GM18868 (cell line): ENCODE data around the gene CLDND1.
"Not testable (repeated sequence)": the region's sequence is repeated elsewhere in the genome, so short reads cannot be mapped to it uniquely, and the experiment has no call there.

Experiments
- ATAC-seq: cut with Tn5 transposase; IDR thresholded peaks from one replicate; pipeline ENCODE4 v1.9.1; 2021; ENCODE audit warnings: mild to moderate bottlenecking, moderate library complexity; ENCODE audit not compliant: unreplicated experiment

Gene CLDND1

DNA sequence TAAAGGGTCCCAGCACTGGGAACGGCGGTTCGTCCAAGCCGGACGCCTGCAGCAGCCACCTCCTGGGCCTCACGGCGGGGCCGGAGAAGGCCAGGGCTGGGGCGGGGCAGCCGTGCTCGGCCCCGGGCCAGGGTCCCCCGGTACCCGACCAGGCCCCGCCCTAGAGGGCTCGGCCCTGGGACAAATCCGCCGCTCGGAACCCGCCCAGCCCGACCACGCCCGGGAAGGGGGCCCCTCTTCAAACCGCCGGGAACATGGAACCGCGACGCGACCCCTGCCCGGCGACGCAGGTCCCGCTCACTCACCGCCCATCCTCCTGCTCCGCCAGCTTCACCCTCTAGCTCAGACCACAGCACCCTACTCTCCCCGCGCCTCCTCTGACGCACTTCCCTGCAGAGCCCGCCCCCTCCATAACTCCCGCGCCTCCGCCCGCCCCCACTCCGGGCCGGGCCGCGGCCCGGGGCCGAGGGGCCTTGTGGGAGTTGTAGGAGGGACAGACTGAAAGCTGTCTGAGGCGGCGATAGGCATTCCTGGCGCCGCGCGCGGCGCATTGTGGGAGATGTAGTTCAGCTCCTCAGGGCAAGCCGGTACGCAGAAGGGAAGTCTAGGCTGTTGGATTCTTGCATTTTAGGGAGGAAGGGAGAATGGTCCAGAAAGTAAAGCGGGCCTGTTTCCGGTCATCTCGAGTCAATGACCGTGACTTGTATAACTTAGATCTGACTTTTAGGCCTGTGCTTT lies at the start of gene CLDND1:
Gene CLDND1 (minus strand): TSS at position 359 of the 738 bp plus-strand sequence. CDS start 1,478 bp downstream, outside the sequence.
- peak; percentile 87 for ATAC-seq

DNA sequence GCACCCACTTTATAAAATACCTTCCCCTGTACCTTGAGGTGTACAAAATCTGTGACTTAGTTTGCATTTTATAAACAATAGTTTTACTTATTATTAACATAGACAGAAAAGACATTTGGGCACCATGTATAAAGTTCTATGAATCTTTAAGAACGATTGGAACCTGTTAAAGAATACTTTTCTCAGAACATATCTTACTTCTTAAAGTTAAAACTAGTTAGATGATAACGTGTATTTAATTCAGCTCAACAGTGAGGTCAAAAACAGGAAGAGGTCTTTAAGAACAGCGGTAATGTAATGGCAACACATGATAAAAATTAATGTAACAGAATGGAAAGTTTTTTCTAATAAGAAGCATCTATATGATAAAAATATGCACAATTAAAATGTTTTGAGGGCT lies 45.7 kb upstream of the CLDND1 start:
- ATAC-seq = no peak

- ATAC-seq = peak; percentile 27
Measured at GRCh38 chr3:98567666-98568270, 45.1 kb upstream of the CLDND1 start.

GRCh38 chr3:98565843-98566242 lies 43.1 kb upstream of the CLDND1 start:
- no peak for ATAC-seq

GRCh38 chr3:98565237-98565643 lies 42.5 kb upstream of the CLDND1 start:
- peak; percentile 24 for ATAC-seq

DNA sequence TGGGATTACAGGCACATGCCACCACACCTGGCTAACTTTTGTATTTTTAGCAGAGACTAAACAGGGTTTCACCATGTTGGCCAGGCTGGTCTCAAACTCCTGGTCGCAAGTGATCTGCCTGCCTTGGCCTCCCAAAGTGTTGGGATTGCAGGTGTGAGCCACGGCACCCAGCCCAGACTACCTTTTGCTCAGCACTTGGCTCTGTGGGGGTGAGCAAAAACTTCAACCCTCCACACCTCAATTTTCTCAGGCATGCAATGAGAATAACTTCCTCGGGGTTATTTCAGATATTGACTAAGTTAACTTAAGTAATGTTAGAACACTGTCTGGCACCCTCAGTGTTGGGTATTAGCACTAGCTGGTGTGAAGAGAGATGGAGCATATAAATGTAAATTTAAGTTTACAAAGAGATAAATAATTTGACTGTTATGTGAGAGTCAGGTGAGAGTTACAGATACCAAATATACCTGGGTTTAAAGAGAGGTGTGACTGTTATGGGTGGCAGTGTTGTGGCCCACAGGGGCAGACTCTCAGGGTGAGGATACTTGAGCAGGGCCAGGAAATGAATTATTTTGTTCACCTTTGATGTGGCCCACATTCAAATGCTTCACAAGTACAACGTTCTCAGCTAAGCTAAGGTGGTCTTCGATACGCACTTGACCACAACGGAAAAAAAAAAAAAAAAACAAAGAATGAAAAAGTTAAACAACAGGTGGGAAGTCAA lies 41.7 kb upstream of the CLDND1 start:
- ATAC-seq = peak; percentile 14

DNA sequence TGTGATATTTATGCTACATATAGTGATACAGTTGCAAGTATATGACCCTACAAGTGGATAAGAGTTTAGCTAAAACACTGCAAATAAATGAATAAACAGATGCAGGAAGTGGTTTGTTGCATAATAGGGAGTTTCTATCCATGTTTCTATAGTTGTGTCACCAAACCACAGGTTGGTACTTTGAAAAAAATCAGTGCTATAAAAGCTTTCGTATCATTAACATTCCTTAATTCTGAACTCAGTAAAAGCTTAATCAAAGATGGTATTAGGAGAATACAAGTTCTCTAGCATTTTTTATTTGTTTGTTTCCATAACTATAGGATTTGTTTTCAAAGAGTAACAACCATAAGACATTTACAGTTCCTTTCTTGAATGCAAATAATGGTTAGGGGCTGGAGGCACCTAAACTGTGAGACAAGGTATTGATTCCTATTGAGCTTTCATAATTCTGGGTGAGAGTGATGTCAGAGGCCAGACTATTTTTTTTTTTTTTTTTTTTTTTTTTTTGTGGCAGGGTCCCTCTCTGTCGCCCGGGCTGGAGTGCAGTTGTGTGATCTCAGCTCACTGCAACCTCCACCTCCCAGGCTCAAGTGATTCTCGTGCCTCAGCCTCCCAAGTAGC lies 41.1 kb upstream of the CLDND1 start:
- peak; percentile 49 for ATAC-seq

- peak; percentile 18 for ATAC-seq
Measured at GRCh38 chr3:98561727-98562521, 39.2 kb upstream of the CLDND1 start.

DNA sequence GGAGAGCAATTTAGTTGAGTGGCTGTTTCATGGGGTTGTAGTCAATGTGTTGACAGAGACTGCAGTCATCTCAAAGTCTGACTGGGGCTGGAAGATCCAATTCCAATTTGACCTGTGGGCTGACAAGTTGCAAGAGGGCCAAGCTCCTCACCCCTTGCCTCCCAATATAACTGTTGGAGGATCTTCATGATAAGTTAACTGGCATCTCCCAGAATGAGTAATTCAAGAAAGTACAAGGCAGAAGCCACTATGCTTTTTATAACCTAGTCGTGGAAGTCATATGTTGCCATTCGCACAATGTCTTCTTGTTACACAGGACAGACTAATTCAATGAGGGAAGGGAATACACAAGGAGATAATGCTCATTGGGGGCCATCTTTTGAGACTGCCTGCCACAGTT lies 38.2 kb upstream of the CLDND1 start:
- ATAC-seq = no peak

DNA sequence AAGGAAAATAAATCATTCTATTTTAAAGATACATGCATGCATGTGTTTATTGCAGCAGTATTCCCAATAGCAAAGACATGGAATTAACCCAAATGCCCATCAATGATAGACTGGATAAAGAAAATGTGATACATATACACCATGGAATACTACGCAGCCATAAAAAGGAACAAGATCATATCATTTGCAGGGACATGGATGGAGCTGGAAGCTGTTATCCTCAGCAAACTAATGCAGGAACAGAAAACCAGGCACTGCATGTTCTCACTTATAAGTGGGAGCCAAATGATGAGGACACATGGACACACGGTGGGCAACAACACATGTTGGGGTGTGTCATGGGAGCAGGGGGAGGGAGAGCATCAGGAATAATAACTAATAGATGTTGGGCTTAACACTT lies 37.1 kb upstream of the CLDND1 start:
- not testable (repeated sequence) for ATAC-seq

GRCh38 chr3:98558100-98558827 lies 35.6 kb upstream of the CLDND1 start:
- ATAC-seq = no peak

- ATAC-seq = peak; percentile 24
Measured at GRCh38 chr3:98557324-98558010, 34.8 kb upstream of the CLDND1 start.

- ATAC-seq = peak; percentile 84
Measured at GRCh38 chr3:98556164-98557130, 33.7 kb upstream of the CLDND1 start.

DNA sequence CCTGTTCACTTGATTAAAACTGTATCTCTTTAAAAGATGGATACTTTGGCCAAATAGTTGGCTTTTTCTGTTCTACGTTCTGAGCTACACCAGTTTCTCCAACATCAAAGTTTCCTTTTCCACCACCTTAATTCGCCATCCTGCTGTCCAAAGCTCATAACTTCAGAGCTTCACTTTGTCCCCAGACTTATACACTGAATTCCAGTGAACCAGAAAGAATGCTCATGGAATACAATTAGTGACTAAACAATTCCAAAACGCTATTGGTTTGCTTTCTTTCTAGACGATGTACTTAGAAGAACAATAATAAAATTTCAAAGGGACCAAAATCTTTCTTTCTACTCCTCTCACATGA lies 32.3 kb upstream of the CLDND1 start:
- ATAC-seq = no peak

GRCh38 chr3:98554580-98554979 lies 31.9 kb upstream of the CLDND1 start:
- ATAC-seq = no peak

- ATAC-seq = no peak
Measured at GRCh38 chr3:98553753-98554152, 31.1 kb upstream of the CLDND1 start.

GRCh38 chr3:98553021-98553563 lies 30.4 kb upstream of the CLDND1 start:
- no peak for ATAC-seq
